Activated CD4-positive, alpha-beta T cell treated with anti-CD3 and anti-CD28 coated beads, Interleukin-2, amount 10 ng/mL, durations not matched to agents 24 days and 14 days (primary cell): Measurements from ENCODE around the gene APBA2. TPM values are rescaled to one million over a fixed set of nuclear protein-coding genes. Genes with fewer than 3 reads are reported as not detected.

Experiments
- DNase-seq: peaks from one replicate; pipeline ENCODE4 v3.0.0; 2022
- H3K27ac Mint-ChIP-seq: one replicate; pipeline ENCODE4 v1.8.0; 2022; ENCODE audit warnings: mild to moderate bottlenecking, mixed read lengths
- H3K27me3 Mint-ChIP-seq: one replicate; pipeline ENCODE4 v1.8.0; 2022; ENCODE audit warnings: mixed read lengths
- H3K36me3 Mint-ChIP-seq: one replicate; pipeline ENCODE4 v1.8.0; 2022; ENCODE audit warnings: low read depth, mild to moderate bottlenecking, mixed read lengths
- H3K4me1 Mint-ChIP-seq: one replicate; pipeline ENCODE4 v1.8.0; 2021; ENCODE audit warnings: mixed read lengths
- H3K4me3 Mint-ChIP-seq: one replicate; pipeline ENCODE4 v1.8.0; 2022; ENCODE audit warnings: mild to moderate bottlenecking, moderate library complexity, mixed read lengths
- H3K9me3 Mint-ChIP-seq: one replicate; pipeline ENCODE4 v1.8.0; 2021; ENCODE audit warnings: mixed read lengths
- intact Hi-C: fragments of 100-400 bp; cut with micrococcal nuclease; formaldehyde crosslinking; loops from one replicate; pipeline ENCODE4 v1.15.1; 2023
- total RNA-seq: library from RNA; stranded (reverse); gene quantifications from 2 replicates; pipeline ENCODE4 v1.2.3, GENCODE V29; 2022

APBA2 gene
- total RNA-seq, 1 donor from 2014 or later = 1.9 TPM

DNA sequence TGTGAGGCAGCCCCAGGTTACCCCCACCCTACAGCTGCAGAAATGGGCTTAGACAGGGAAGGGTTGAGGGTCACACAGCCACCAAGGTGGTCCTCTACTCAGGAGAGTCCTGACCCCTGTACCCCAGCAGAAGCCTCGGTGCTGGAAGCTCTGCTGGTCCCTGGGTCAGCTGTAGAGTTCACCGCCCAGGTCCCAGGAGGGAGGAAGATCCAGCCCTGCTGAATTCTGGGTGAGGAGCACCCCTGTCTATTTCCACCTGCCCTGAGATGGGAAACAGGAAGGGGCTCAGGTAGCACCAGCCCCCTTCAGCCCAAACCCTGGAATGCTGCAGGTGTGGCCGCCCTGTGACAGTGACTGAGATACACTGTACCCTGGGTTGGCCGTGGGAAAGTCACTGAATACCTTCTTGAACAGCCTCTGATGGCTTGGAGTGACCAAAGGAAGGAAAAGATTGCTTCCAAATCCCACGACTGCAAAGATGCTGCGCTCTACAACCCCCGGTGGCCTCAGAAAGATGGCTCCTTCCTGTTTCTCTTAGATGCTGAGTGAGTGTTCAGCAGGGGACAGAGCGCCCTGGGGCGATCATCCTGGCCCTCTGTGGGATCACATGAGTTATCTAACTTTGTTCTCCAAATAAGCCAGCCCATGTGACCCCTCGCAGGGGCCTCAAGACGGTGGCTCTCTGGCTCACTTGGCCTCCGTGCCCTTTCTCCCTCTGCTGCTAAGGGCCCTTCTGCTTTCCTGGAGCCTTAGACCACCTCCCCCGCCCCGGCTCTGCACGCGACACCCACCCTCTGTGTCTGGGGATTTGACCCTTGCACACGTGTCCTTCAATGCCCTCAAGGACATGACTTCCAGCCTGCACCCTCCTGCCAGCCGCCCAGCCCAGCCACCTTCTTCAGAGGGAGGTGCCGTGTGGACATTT lies 242.0 kb downstream of the APBA2 start:
- no peaks in the 10 kb centered on the region for H3K36me3 Mint-ChIP-seq
- no peak overlapping the region for H3K4me3 Mint-ChIP-seq
- no peaks in the 10 kb centered on the region for H3K9me3 Mint-ChIP-seq
- no peaks in the 10 kb centered on the region for H3K4me1 Mint-ChIP-seq
- intact Hi-C loops = no loop called here
- no peak for DNase-seq
- H3K27ac Mint-ChIP-seq = no peak overlapping the region
- H3K27me3 Mint-ChIP-seq = no peaks in the 10 kb centered on the region

- H3K9me3 Mint-ChIP-seq = no peaks in the 10 kb centered on the region
- H3K27ac Mint-ChIP-seq = no peak overlapping the region
- no peak overlapping the region for H3K4me3 Mint-ChIP-seq
- DNase-seq = no peak
- H3K27me3 Mint-ChIP-seq = no peaks in the 10 kb centered on the region
- H3K4me1 Mint-ChIP-seq = no peaks in the 10 kb centered on the region
- H3K36me3 Mint-ChIP-seq = no peaks in the 10 kb centered on the region
- intact Hi-C loops = no loop called here
Observed at GRCh38 chr15:29128671-29129070, 242.9 kb downstream of the APBA2 start.

- H3K27ac Mint-ChIP-seq = no peak overlapping the region
- no peaks in the 10 kb centered on the region for H3K36me3 Mint-ChIP-seq
- intact Hi-C loops = no loop called here
- H3K27me3 Mint-ChIP-seq = no peaks in the 10 kb centered on the region
- H3K9me3 Mint-ChIP-seq = no peaks in the 10 kb centered on the region
- H3K4me3 Mint-ChIP-seq = no peak overlapping the region
- no peaks in the 10 kb centered on the region for H3K4me1 Mint-ChIP-seq
- no peak for DNase-seq
Observed at GRCh38 chr15:29129221-29129620, 243.4 kb downstream of the APBA2 start.

- no peak overlapping the region for H3K27ac Mint-ChIP-seq
- no peaks in the 10 kb centered on the region for H3K36me3 Mint-ChIP-seq
- no peaks in the 10 kb centered on the region for H3K4me1 Mint-ChIP-seq
- no peak overlapping the region for H3K4me3 Mint-ChIP-seq
- H3K27me3 Mint-ChIP-seq = no peaks in the 10 kb centered on the region
- no peak for DNase-seq
- no peaks in the 10 kb centered on the region for H3K9me3 Mint-ChIP-seq
- intact Hi-C loops = no loop called here
Observed at GRCh38 chr15:29129926-29130325, 244.2 kb downstream of the APBA2 start.

GRCh38 chr15:29130476-29130875 lies 244.7 kb downstream of the APBA2 start:
- no peaks in the 10 kb centered on the region for H3K36me3 Mint-ChIP-seq
- H3K27me3 Mint-ChIP-seq = no peaks in the 10 kb centered on the region

GRCh38 chr15:29130951-29131839 lies 245.4 kb downstream of the APBA2 start:
- Mint-ChIP-seq H3K36me3 (no peaks in the 10 kb centered on the region), H3K4me3 (no peak overlapping the region), H3K27me3 (no peaks in the 10 kb centered on the region), H3K9me3 (no peaks in the 10 kb centered on the region), H3K4me1 (no peaks in the 10 kb centered on the region), H3K27ac (no peak overlapping the region)
- intact Hi-C loops = no loop called here
- no peak for DNase-seq

More at GRCh38 chr15:29130476-29130875, 244.7 kb downstream of the APBA2 start:
- intact Hi-C loops = no loop called here
- Mint-ChIP-seq H3K4me1 (no peaks in the 10 kb centered on the region), H3K4me3 (no peak overlapping the region), H3K27ac (no peak overlapping the region), H3K9me3 (no peaks in the 10 kb centered on the region)
- no peak for DNase-seq

DNA sequence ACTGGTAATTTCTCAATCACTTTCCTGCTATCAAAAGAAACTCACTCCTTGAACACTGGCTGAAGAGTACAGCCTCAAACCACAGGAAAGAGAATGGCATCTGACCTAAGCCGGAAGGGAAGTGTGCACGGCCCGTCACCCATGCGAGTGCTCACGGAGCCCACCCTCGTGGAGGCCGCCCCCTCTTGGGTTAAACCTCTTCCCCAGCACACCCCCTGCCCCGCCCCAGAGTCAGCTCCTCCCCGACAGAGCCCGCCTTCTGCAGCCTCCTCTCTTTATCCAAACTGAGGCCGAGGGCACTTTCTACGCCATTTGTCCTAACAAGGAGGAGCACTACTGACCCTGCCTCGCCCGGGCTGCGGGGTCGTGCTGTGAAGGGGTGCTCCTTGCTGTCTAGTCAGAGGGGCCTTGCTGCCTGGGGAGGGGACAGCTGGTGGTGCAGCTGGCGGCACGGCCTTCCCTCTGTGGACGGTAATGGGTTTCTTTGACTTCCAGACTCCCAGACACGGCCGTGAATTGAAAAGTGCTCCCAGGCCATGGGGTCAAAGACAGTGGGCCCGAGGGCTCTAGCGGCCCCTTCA lies 246.2 kb downstream of the APBA2 start:
- Mint-ChIP-seq H3K27me3 (no peaks in the 10 kb centered on the region), H3K4me1 (no peaks in the 10 kb centered on the region), H3K9me3 (no peaks in the 10 kb centered on the region), H3K36me3 (no peaks in the 10 kb centered on the region), H3K27ac (no peak overlapping the region), H3K4me3 (no peak overlapping the region)
- intact Hi-C loops = no loop called here
- DNase-seq = no peak

- H3K27ac Mint-ChIP-seq = no peak overlapping the region
- intact Hi-C loops = no loop called here
- no peaks in the 10 kb centered on the region for H3K4me1 Mint-ChIP-seq
- H3K27me3 Mint-ChIP-seq = no peaks in the 10 kb centered on the region
- H3K9me3 Mint-ChIP-seq = no peaks in the 10 kb centered on the region
- H3K4me3 Mint-ChIP-seq = no peak overlapping the region
- no peaks in the 10 kb centered on the region for H3K36me3 Mint-ChIP-seq
- DNase-seq = no peak
Observed at GRCh38 chr15:29132735-29133181, 247.0 kb downstream of the APBA2 start.

DNA sequence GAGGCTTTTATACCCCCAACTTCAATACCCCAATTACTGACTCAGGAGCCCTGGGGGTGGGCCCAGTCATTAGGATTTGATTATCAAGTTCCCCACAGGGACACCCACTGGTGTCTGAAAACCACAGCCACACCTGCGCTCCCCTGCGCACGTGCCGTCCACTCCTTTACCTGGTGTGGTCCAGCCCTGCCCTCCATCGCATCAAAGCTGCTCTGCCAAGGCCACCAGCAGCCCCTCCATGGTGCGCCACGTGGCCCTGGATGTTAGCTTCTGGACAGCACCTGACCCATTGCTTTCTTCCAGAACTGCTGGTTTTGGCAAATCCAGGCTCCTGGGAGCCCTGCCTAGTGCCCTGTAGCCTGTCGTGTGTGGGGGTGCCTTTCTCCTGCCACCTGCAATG lies 247.5 kb downstream of the APBA2 start:
- no peaks in the 10 kb centered on the region for H3K36me3 Mint-ChIP-seq
- no peaks in the 10 kb centered on the region for H3K4me1 Mint-ChIP-seq
- no peak overlapping the region for H3K4me3 Mint-ChIP-seq
- no peaks in the 10 kb centered on the region for H3K27me3 Mint-ChIP-seq
- DNase-seq = no peak
- intact Hi-C loops = no loop called here
- H3K9me3 Mint-ChIP-seq = no peaks in the 10 kb centered on the region
- H3K27ac Mint-ChIP-seq = no peak overlapping the region

DNA sequence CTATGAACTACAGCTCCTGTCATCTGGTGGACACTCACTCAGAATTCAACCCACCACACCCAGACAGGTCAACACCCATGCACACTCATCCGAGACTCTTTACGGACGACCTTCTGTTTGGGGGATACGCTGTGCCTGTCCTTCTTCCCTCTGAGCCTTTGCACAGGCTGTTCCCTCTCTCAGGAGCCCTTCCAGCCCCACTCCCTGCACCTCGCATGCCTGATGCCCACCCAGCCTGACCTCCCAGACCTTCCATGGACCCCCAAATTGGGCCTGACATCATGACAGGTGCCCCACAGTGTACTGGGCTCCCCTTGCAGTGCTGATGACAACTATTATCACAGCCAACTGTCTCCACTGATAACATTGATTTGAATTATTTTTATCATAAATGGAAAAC lies 248.0 kb downstream of the APBA2 start:
- Mint-ChIP-seq H3K9me3 (no peaks in the 10 kb centered on the region), H3K4me1 (no peaks in the 10 kb centered on the region), H3K4me3 (no peak overlapping the region), H3K27me3 (peaks cover 5% of the 10 kb centered on the region), H3K27ac (no peak overlapping the region), H3K36me3 (no peaks in the 10 kb centered on the region)
- intact Hi-C loops = no loop called here
- no peak for DNase-seq

DNA sequence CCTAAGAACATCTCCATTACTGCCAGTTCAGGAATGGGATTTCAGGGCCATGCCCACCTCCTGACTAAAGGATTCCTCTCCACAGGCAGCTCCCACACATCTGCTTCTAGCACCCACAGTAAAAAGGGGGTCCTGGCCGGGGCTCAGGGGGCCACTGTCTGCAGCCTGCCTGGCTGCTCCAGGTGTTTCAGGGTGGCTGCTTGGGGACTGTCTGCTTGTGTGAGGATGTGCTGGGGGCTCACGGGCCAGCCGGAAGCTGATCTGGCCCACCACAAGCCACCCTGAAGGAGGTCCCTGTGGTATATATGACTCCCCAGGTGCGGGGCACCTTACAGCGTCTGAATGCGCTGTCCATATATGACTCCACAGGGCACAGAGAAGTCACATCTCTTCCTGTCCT lies 248.5 kb downstream of the APBA2 start:
- DNase-seq = no peak
- Mint-ChIP-seq H3K4me1 (no peaks in the 10 kb centered on the region), H3K9me3 (no peaks in the 10 kb centered on the region)

GRCh38 chr15:29134641-29135308 lies 249.0 kb downstream of the APBA2 start:
- peaks cover 2% of the 10 kb centered on the region for H3K4me1 Mint-ChIP-seq
- intact Hi-C loops = no loop called here
- H3K9me3 Mint-ChIP-seq = no peaks in the 10 kb centered on the region

More for the DNA sequence above, 248.5 kb downstream of the APBA2 start:
- Mint-ChIP-seq H3K27me3 (peaks cover 6% of the 10 kb centered on the region), H3K36me3 (no peaks in the 10 kb centered on the region), H3K27ac (no peak overlapping the region), H3K4me3 (no peak overlapping the region)
- intact Hi-C loops = no loop called here

DNA sequence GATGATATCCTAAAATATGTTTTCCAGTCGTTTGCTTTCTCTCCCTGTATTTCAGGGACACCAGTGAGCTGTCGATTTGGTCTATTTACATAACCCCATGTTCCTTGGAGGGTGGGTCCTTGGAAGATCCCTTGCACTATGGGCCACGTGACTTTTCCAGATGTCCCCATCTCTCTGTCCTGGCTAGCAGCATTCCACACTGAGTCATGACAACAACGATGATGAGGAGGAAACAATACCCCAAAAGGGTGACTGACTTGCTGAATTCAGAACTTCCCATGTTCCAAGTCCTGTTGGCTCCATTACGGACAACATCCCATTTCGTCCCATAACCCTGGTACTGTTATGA lies 249.5 kb downstream of the APBA2 start:
- peaks cover 5% of the 10 kb centered on the region for H3K4me1 Mint-ChIP-seq
- intact Hi-C loops = no loop called here
- DNase-seq = no peak
- no peak overlapping the region for H3K4me3 Mint-ChIP-seq
- H3K9me3 Mint-ChIP-seq = no peaks in the 10 kb centered on the region
- H3K27me3 Mint-ChIP-seq = peaks cover 12% of the 10 kb centered on the region
- H3K27ac Mint-ChIP-seq = no peak overlapping the region
- no peaks in the 10 kb centered on the region for H3K36me3 Mint-ChIP-seq

More at GRCh38 chr15:29134641-29135308, 249.0 kb downstream of the APBA2 start:
- H3K36me3 Mint-ChIP-seq = no peaks in the 10 kb centered on the region
- no peak for DNase-seq
- H3K27me3 Mint-ChIP-seq = peaks cover 7% of the 10 kb centered on the region
- no peak overlapping the region for H3K4me3 Mint-ChIP-seq
- H3K27ac Mint-ChIP-seq = no peak overlapping the region
